ENCODE measurements around the gene TPD52L2.
"Not testable (repeated sequence)": the region's sequence is repeated elsewhere in the genome, so short reads cannot be mapped to it uniquely, and the experiment has no call there.

Gene TPD52L2

GRCh38 chr20:63836458-63837344 is 28.4 kb upstream of the TPD52L2 start:
- no peak for DNase-seq

- no peak for DNase-seq
Observed at GRCh38 chr20:63837479-63837878, 27.6 kb upstream of the TPD52L2 start.

DNA sequence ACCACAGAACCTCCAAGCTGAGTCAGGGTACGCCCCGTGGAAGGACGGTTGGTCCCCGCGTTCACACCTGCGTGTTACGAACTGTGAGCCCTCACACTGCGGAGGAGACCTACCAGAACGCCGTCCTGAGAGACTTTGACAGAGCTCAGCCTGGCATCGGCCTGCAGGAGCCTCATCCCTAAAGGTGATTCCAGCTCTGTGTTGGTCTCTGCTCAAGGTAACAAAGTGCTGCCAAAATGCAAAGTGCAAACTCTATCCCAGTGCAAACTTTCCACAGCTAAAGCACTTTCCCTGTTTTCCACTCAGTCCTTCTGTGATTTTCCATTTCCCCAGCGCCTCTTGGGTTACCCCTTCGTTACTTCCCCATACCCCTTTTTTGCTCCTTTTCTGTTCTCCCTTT is 25.4 kb upstream of the TPD52L2 start:
- no peak for DNase-seq

DNA sequence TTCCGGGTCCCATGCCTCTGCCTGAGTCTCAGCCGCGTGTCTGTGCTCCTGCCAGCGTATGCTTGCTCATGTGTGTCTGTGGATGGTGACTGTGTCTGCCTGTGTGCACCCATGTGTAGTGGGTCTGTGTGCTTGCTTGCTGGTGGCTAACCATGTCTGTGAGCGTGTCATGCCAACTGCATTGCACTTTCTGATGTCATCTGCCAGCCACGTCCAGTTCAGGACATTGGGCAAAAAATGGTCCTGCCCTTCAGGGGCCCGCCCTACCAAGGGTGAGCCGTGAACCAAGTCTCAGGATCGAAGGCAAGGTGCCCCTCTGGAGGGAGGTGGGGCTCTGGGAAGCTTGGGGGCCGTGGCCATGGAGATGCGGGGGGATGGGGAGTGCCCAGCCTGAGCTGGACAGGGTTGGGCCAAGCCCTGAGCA is 24.7 kb upstream of the TPD52L2 start:
- no peak for DNase-seq

DNA sequence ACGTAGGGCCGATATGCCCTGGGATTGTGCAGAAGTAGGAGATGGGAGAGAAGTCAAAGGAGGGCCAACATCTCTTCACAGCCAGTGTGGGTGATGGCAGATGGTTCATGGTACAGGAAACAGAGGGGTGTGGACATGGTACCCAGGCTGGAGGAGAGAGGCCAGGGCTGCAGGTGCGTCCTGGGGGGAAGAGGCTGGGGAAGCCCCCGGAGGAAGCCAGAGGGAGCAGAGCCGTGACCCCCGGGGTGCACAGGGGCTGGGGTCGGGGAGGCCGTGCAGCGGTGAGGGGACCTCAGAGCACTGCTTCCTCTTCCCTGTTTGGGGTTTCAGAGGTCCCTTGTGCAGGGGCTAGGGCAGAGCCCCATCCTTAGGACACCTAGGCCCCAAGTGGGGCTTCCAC is 22.8 kb upstream of the TPD52L2 start:
- DNase-seq = no peak

GRCh38 chr20:63843222-63843621 is 21.8 kb upstream of the TPD52L2 start:
- DNase-seq = no peak

DNA sequence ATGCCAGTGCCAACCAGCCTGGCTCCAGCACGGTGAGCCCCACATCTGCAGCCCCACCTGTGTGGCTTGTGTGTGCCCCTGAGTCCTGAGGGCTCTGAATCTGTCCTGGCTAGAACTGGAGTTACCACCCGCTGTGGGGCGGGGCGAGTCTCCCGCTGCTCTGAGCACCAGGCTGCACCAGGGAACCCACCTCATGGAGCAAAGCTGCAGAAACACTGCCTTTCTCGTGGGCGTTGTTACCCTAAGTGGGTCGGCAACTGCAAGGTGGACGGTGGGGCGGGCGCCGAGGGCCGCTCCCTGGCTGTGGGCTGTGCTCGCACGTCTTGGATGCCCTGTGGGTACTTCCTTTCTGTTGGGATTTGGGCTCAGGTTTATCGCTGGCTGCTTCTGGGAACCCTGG is 21.3 kb upstream of the TPD52L2 start:
- DNase-seq = no peak

- no peak for DNase-seq
Observed at GRCh38 chr20:63844511-63844991, 20.5 kb upstream of the TPD52L2 start.

DNA sequence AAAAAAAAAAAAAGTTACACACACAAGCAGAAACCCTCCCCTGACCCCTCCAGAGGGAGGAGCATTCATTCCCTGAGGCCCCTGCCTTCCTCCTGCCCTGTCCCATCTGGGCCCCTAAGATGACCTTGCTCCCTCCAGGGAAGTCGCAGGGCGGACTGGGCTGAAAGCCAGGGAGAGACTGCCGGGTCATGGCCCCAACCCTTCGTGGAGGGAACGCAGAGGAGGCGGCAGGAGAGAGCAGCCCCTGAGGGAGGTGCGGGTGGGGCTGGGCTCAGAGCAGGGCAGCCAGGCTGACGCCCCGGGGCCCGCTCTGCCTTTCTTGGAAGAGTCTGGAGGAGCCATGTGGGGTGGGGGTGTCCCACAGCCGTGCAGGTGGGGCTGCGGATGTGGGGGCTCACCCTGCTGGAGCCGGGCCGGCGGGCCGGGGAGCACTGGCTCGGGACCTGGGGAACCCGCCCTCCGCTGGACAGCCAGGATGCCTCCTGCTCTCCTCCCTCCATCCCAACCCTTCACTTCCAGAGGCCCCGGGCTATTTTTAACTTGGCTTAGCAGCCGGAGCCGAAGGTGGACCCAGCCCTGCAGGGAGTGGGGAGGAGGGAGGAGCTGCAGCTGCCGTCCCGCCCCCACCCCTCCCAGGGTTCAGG is 18.8 kb upstream of the TPD52L2 start:
- no peak for DNase-seq

DNA sequence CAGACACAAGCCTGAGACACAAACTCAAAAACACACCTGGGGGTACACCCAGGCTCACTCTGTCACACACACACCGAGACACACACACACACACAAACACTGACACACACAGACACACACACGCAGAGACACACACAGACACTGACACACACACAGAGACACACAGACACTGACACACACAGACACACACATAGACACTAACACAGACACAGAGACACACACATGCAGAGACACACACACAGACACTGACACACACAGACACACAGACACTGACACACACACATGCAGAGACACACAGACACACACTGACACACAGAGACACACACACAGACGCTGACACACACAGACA is 18.2 kb upstream of the TPD52L2 start:
- no peak for DNase-seq

DNA sequence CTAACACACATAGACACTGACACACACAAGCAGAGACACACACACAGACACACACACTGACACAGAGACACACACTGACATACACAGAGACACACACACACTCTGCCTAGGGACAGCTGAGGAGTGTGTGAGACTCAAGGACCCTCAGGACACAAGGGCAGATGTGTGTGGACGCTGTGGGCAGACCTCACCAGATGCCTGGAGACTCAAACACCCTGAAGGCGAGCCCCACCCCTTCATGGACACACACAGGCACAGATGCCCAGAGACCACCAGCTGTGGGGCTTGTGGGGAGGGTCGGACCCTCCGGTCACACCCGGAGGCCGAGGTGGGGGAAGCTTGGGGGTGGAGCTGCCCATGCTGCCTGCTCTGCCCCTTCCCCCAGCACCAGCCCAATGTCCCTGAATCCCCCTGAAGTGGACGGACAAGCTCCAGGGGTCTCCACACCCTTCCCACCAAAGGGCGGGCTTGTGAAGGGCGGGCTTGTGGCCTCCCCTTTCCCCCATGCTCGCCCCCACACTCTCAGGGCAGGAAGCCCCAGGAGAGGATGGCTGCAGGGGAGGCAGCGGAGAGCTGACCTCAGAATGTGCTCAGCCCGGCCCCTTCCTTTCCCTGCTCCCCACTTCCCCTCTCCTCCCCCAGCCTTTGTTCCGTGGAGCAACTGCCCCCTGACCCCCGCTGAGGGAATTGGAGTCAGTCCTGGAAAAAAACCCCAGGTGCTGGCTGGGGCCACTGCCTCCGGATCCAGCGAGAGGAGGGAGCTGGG is 17.6 kb upstream of the TPD52L2 start:
- no peak for DNase-seq

DNA sequence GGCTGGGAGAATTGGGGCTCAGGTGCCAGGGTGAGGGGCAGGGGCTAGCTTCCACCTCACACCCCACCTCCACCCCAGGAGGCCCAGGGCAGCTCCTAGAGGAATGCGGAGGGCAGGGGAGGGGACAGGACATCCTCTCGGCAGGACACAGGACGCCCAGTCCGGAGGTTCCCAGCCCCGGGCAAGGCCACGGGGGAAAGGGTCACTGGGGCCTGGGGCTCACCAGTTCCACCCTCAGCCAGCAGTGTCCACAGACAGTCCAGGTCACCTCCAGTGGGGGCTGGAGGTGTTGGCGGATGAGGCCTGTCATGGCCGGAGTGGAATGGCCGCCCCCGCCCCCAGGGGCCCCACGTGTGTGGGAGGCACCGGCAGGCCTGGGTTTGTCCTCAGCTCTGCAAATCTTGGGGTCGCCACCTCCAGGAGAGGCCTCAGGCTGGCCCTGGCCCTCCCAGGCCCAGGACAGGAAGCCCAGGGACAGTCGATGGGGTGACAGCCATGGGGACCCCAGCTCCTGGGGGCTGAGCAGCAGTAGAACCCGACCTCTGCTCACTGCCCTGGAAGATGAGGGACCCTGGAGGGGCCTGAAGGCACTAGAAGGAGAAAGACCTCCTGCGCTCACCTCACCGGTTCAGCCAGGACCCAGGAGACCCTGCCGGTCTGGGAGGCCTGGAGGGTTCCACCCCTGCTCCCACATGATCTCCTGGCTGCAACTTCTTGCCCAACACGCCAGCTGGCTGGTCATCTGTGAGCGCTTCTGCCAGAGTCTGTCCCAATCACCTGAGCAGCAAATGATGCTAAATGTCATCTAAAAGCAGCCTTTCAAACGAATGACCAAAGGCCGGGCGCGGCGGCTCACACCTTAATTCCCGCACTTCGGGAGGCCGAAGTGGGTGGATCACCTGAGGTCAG is 16.8 kb upstream of the TPD52L2 start:
- no peak for DNase-seq

GRCh38 chr20:63850689-63851547 is 14.2 kb upstream of the TPD52L2 start:
- no peak for DNase-seq

- DNase-seq = not testable (repeated sequence)
Observed at GRCh38 chr20:63851548-63851943, 13.5 kb upstream of the TPD52L2 start.

DNA sequence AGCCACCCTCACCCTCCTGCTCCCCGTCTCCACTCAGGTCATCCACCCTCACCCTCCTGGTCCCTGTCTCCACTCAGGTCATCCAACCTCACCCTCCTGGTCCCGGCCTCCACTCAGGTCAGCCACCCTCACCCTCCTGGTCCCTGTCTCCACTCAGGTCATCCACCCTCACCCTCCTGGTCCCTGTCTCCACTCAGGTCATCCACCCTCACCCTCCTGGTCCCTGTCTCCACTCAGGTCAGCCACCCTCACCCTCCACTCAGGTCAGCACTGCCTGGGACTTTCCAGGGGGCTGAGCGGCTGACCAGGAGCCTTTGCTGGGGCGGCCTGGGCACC is 11.4 kb upstream of the TPD52L2 start:
- not testable (repeated sequence) for DNase-seq

DNA sequence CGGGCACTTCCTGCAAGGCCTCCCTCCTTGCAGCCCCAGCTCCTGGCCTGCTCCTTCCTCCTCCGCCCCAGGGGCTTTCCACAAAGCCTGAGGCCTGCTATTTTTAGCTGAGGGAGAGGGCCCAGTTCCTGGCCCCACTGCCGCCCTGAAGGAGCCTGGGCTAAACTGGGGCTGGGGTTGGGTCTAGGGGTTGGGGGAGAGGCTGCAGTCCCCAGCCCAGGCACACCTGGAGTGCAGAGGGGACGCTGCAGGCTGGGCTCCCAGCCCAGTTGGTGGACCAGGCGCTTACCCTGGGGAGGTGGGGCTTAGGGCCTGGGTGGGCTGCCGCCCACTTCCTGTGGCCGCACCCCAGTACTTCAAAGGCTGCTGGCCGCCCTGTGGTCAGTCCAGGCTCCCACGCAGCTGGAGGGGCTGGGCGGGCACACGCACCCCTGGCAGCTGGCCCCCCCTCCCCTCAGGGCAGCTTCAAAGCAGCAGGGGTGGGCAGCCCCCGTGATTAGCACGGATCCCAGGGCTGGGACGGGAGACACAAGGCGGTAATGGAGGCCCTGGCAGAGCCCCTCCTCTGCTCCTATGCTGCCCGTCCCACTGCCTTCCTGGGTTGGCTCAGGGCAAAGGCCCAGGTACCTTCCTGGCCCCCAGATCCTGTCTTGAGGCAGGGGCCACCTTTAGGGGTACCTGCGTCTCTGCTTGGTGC is 10.9 kb upstream of the TPD52L2 start:
- no peak for DNase-seq

DNA sequence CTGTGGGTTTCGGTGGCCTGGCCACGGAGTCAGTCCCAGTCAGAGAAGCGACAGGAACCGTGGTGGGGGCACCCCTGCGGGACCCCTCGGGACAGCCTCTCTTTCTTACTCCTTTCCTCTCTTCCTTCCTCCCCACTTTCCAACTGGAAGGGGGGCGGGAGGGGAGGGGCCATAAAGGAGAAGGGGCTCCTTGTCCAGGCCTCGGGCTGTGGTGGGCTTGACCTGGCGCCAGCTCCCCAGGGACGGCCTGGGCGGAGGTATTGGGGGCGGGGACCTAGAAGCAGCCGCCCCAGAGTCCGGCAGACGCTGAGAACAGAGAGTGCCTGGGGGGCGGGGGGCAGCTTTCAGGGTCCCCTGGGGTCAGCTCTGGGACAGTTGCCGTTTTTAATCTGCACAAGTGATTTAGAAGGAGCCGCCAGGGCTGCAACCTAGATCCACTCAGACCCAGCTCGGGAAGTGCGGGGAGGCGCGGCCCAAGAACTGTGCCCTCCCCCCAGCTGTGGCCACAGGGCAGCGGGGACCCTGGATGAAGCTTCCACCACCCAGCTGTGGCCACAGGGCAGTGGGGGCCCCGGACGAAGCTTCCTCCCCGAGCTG is 10.2 kb upstream of the TPD52L2 start:
- no peak for DNase-seq

- DNase-seq = no peak
Observed at GRCh38 chr20:63855363-63856097, 9.5 kb upstream of the TPD52L2 start.

GRCh38 chr20:63856098-63856511 is 9.0 kb upstream of the TPD52L2 start:
- no peak for DNase-seq
